CD14-positive monocyte (primary cell): ENCODE results near the gene PABPN1L. TPM values are rescaled to one million over a fixed set of nuclear protein-coding genes. Genes with fewer than 3 reads are reported as not detected.

ENCODE experiments used
- DNase-seq, 3 donors: peaks; one replicate each; pipeline ENCODE4 v3.0.0-alpha.2; 2011 to 2022
- H2AFZ ChIP-seq: 2 replicates; pipeline ENCODE4 v1.6.0; 2012; ENCODE audit warnings: mild to moderate bottlenecking, low read depth, low read length, inconsistent platforms; ENCODE audit not compliant: insufficient read depth, poor library complexity, severe bottlenecking
- H3K27ac ChIP-seq, 2 donors: 1 replicate in 1 of 2; 2 replicates in 1 of 2; pipeline ENCODE4 v1.5.1; 2012 to 2013; ENCODE audit warnings: low read length in 2 of 2, control low read depth in 1 of 2, inconsistent platforms in 1 of 2, low read depth in 1 of 2, mild to moderate bottlenecking in 1 of 2
- H3K27me3 ChIP-seq, 2 donors: one replicate each; pipeline versions ENCODE4 v1.6.0 to v1.6.1; 2011 to 2013; ENCODE audit warnings: low read length in 2 of 2; ENCODE audit not compliant: control insufficient read depth in 2 of 2, insufficient read depth in 2 of 2
- H3K36me3 ChIP-seq, 2 donors: replicated peaks in 1 of 2; 1 replicate in 1 of 2; 2 replicates in 1 of 2; pipeline versions ENCODE4 v1.5.1 to v1.6.1; 2012 to 2013; ENCODE audit warnings: low read length in 2 of 2, control low read depth in 1 of 2, inconsistent platforms in 1 of 2, mild to moderate bottlenecking in 1 of 2; ENCODE audit not compliant: insufficient read depth in 2 of 2, control insufficient read depth in 1 of 2
- H3K4me1 ChIP-seq, 2 donors: 1 replicate in 1 of 2; 2 replicates in 1 of 2; pipeline versions ENCODE4 v1.5.1 to v1.6.1; 2012 to 2013; ENCODE audit warnings: low read length in 2 of 2, control low read depth in 1 of 2, inconsistent platforms in 1 of 2, mild to moderate bottlenecking in 1 of 2, moderate library complexity in 1 of 2; ENCODE audit not compliant: insufficient read depth in 2 of 2, control insufficient read depth in 1 of 2
- H3K4me2 ChIP-seq: replicated peaks from 2 replicates; pipeline ENCODE3; 2012; ENCODE audit warnings: low read length, moderate library complexity, mild to moderate bottlenecking; ENCODE audit not compliant: poor library complexity, severe bottlenecking; ENCODE audit errors: extremely low read depth
- H3K4me3 ChIP-seq, 3 experiments: fragments of 200-600 bp in 1 of 3; sonication (generic) in 1 of 3; replicated peaks in 1 of 3; 1 replicate in 2 of 3; 2 replicates in 1 of 3; pipeline ENCODE4 v1.5.1; 2011 to 2013; ENCODE audit warnings: low read length in 3 of 3, mild to moderate bottlenecking in 3 of 3, control low read depth in 2 of 3, low read depth in 2 of 3, inconsistent platforms in 1 of 3, moderate library complexity in 1 of 3
- H3K79me2 ChIP-seq: 2 replicates; pipeline ENCODE4 v1.6.0; 2012; ENCODE audit warnings: mild to moderate bottlenecking, control low read depth, inconsistent platforms, low read length, moderate library complexity; ENCODE audit not compliant: insufficient read depth
- H3K9ac ChIP-seq: 2 replicates; pipeline ENCODE4 v1.6.0; 2017; ENCODE audit warnings: low read length, mild to moderate bottlenecking; ENCODE audit not compliant: insufficient read depth, poor library complexity, severe bottlenecking
- H3K9me3 ChIP-seq, 2 donors: replicated peaks in 1 of 2; 1 replicate in 1 of 2; 2 replicates in 1 of 2; pipeline versions ENCODE4 v1.5.1 to v1.6.1; 2012 to 2013; ENCODE audit warnings: low read length in 2 of 2, control low read depth in 1 of 2; ENCODE audit not compliant: control insufficient read depth in 1 of 2, insufficient read depth in 1 of 2
- H4K20me1 ChIP-seq: 2 replicates; pipeline ENCODE4 v1.6.0; 2012; ENCODE audit warnings: mild to moderate bottlenecking, low read length, control low read depth, moderate library complexity; ENCODE audit not compliant: insufficient read depth
- H3K27ac Mint-ChIP-seq, 7 donors: one replicate each; pipeline ENCODE4 v1.8.0; 2020; ENCODE audit warnings: mild to moderate bottlenecking in 7 of 7, mixed read lengths in 7 of 7, moderate library complexity in 6 of 7, inconsistent platforms in 2 of 7
- H3K27me3 Mint-ChIP-seq, 3 donors: one replicate each; pipeline ENCODE4 v1.8.0; 2021 to 2022; ENCODE audit warnings: low read depth in 3 of 3, mild to moderate bottlenecking in 3 of 3, mixed read lengths in 3 of 3, moderate library complexity in 3 of 3, inconsistent platforms in 1 of 3
- H3K36me3 Mint-ChIP-seq, 2 donors: one replicate each; pipeline ENCODE4 v1.8.0; 2020; ENCODE audit warnings: mixed read lengths in 2 of 2, inconsistent platforms in 1 of 2, mild to moderate bottlenecking in 1 of 2
- H3K4me1 Mint-ChIP-seq: one replicate; pipeline ENCODE4 v1.8.0; 2020; ENCODE audit warnings: mild to moderate bottlenecking, mixed read lengths
- H3K4me3 Mint-ChIP-seq, 2 donors: one replicate each; pipeline ENCODE4 v1.8.0; 2020; ENCODE audit warnings: mild to moderate bottlenecking in 2 of 2, mixed read lengths in 2 of 2, moderate library complexity in 1 of 2
- H3K9me3 Mint-ChIP-seq, 7 donors: one replicate each; pipeline ENCODE4 v1.8.0; 2020 to 2022; ENCODE audit warnings: mixed read lengths in 7 of 7, mild to moderate bottlenecking in 6 of 7, moderate library complexity in 6 of 7, inconsistent platforms in 2 of 7
- WGBS: methylation state at CpG from one replicate; pipeline ENCODE4 v1.1.5; 2013; ENCODE audit warnings: missing lambda C conversion rate; ENCODE audit not compliant: insufficient coverage; 5-methylcytosine and 5-hydroxymethylcytosine counted together
- intact Hi-C, 2 donors: fragments of 100-400 bp; cut with micrococcal nuclease; formaldehyde crosslinking; loops; one replicate each; pipeline versions ENCODE4 v1.15.0 to v1.15.1; 2023
- polyA plus RNA-seq, 3 donors: library from polyadenylated mRNA; depleted of rRNA in 1 of 3; unstranded in 2 of 3; stranded (reverse) in 1 of 3; fragments of 300-500 nt in 2 of 3; fragments of >200 nt in 1 of 3; fragmentation: Illumina TruSeq in 2 of 3; gene quantifications; 1 replicate in 2 of 3; 2 replicates in 1 of 3; pipeline ENCODE4 v1.2.3, GENCODE V29; 2012 to 2021
- TF ChIP-seq, protein P1 (sequence below): fragments of 200-600 bp; IDR thresholded peaks from one replicate; pipeline ENCODE4 v1.8.0; 2022; ENCODE audit warnings: antibody characterized with exemption, mild to moderate bottlenecking

Gene PABPN1L
- polyA plus RNA-seq, 3 donors, result 0.39 TPM; not detected in 2

DNA sequence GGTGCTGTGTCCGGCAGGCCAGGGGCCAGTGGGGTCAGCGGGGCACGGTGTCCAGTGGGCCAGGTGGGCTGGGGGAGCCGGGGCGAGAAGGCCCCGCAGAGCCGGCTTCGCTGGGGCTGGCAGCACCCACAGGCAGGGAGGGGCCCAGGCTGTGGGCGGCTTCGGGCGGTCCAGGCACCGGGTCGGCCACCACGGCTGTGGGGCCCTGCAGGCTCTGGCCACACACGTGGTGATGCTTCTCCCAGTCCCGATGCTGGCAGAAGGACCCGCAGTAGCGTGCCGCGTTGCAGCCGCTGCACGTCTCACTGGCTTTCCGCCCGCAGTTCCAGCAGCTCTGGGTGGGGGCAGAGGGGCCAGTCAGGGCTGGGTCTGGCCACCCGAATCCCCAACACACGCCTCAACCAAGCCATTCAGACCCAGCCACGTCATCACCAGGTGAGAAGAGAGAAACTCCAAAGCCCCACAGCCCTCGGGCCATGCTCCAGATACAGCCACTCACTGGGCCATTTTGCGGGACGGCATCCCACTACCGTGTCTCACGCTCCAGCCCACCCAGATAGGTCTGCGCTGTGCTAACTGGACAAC is 10.6 kb upstream of the PABPN1L start:
- Histone ChIP-seq H3K27ac (no peak overlapping the region), H3K9me3 (no peaks in the 10 kb centered on the region), H3K4me2 (no peak overlapping the region), H3K9ac (no peak overlapping the region), H3K36me3 (peaks cover 58 to 79% of the 10 kb centered on the region in 2 donors), H3K79me2 (no peaks in the 10 kb centered on the region), H3K4me3 (no peak overlapping the region), H2AFZ (no peak overlapping the region), H3K4me1 (no peaks in the 10 kb centered on the region), H4K20me1 (peaks cover 95% of the 10 kb centered on the region), H3K27me3 (no peaks in the 10 kb centered on the region)
- peaks cover 43 to 71% of the 10 kb centered on the region in 2 donors for H3K36me3 Mint-ChIP-seq
- H3K4me1 Mint-ChIP-seq, result no peaks in the 10 kb centered on the region
- peaks cover 0 to 6% (median 5%) of the 10 kb centered on the region in 3 donors for H3K27me3 Mint-ChIP-seq
- TF ChIP-seq, protein P1, sequence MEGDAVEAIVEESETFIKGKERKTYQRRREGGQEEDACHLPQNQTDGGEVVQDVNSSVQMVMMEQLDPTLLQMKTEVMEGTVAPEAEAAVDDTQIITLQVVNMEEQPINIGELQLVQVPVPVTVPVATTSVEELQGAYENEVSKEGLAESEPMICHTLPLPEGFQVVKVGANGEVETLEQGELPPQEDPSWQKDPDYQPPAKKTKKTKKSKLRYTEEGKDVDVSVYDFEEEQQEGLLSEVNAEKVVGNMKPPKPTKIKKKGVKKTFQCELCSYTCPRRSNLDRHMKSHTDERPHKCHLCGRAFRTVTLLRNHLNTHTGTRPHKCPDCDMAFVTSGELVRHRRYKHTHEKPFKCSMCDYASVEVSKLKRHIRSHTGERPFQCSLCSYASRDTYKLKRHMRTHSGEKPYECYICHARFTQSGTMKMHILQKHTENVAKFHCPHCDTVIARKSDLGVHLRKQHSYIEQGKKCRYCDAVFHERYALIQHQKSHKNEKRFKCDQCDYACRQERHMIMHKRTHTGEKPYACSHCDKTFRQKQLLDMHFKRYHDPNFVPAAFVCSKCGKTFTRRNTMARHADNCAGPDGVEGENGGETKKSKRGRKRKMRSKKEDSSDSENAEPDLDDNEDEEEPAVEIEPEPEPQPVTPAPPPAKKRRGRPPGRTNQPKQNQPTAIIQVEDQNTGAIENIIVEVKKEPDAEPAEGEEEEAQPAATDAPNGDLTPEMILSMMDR, result no peak
- H3K4me3 Mint-ChIP-seq, result no peak overlapping the region
- peaks cover 0 to 4% (median 2%) of the 10 kb centered on the region in 7 donors for H3K9me3 Mint-ChIP-seq
- H3K27ac Mint-ChIP-seq, result peak overlapping the region in 1 of 7 donors; percentile 72
- intact Hi-C loops, result no loop called here
- DNase-seq, result no peak
- WGBS, result 98% methylated on average over 29 of the region's 33 CpGs

DNA sequence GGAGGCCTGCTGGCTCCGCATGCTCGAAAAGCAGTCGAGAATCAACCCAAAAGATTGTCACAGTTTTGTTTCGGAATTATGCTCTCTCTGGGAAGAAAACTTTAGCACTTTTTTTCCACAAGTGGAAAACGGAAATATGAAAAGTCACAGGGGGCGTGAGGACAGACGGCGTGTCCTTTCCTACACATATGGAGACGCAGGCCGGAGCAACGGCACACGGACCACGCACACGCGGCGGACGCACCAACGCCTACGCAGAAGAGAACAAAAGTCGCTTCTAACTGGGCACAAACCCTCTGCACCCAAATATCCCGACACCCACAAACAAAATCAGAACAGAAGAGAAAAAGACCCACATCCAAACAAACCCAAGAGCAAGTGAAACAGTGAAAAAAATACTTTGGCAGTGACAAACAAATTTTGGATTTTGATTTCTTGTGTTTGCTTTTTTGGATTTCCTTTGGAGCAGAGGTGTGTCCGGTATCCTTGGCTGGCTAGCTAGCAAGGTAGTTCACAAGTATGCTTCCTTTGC is 9.3 kb upstream of the PABPN1L start:
- peaks cover 6% of the 10 kb centered on the region for H3K4me1 Mint-ChIP-seq
- H4K20me1 ChIP-seq, result peaks cover 89% of the 10 kb centered on the region
- no peak overlapping the region for H3K4me3 Mint-ChIP-seq

More for the DNA sequence above, 9.3 kb upstream of the PABPN1L start:
- Mint-ChIP-seq H3K27me3 (peaks cover 8 to 19% (median 13%) of the 10 kb centered on the region in 3 donors), H3K9me3 (peaks cover 0 to 4% (median 2%) of the 10 kb centered on the region in 7 donors), H3K36me3 (peaks cover 43 to 60% of the 10 kb centered on the region in 2 donors), H3K27ac (no peak overlapping the region)
- over 99% methylated on average over 19 of the region's 22 CpGs for WGBS
- DNase-seq, result no peak
- no peak overlapping the region for H3K4me3 ChIP-seq
- H3K9me3 ChIP-seq, result no peaks in the 10 kb centered on the region
- no peak overlapping the region for H3K4me2 ChIP-seq
- no peak overlapping the region for H2AFZ ChIP-seq
- H3K27me3 ChIP-seq, result peaks cover 0 to 11% of the 10 kb centered on the region in 2 donors
- H3K36me3 ChIP-seq, result peaks cover 47 to 66% of the 10 kb centered on the region in 2 donors
- TF ChIP-seq, protein P1, result no peak
- no peak overlapping the region for H3K9ac ChIP-seq
- no peaks in the 10 kb centered on the region for H3K79me2 ChIP-seq
- H3K4me1 ChIP-seq, result peaks cover 0 to 10% of the 10 kb centered on the region in 2 donors
- H3K27ac ChIP-seq, result no peak overlapping the region
- intact Hi-C loops, result no loop called here
